Measurements from ENCODE around the gene IQSEC2. TPM values are rescaled to one million over a fixed set of nuclear protein-coding genes. Genes with fewer than 3 reads are reported as not detected.

The IQSEC2 gene
- total RNA-seq, 1 experiment from 2014 or later: 20.7 TPM

DNA sequence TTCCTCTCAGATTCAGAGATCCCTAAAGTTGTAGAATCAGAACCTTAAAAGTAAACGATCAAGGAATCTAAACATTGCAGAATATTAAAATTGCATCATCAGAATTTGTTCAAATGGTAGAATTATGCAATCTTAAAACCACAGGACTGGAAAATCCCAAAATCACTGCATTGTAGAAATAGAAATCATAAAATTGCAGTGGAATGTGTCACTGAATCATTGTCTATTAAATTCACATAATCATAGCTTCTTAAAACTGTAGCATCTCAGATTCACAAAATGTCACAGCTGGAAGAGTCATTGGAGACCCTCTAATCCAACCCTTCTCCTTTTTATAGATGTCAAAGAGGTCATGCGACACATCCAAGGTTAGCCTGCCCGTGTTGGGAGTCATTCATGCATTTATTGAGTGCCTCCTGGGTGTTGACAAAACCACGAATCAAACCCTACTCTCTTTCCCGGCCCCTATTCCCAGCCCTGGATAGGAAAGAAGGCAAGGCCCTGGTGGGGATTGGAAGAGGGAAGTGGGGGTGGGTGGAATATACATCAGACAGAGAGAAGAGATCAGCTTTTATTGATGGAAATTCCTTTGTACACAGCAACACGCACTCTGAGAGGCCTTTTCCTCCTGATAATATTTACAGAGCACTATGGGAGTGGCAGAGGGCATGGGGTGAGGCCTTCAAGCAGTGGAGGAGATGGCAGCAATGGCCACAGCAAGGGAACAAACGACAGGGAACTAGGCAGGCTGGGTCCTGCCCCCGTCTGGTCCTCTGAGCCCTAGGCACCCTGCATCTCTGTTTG lies 15.4 kb downstream of the IQSEC2 start:
- DNase-seq (ENCODE audit: low read depth, low spot score) (no peak), ATAC-seq (no peak)
- Histone ChIP-seq H3K4me2 (ENCODE audit: low read length) (no peak overlapping the region), H3K9me3 (ENCODE audit: control insufficient read depth in 1 of 2, insufficient read depth in 1 of 2, low read depth in 1 of 2, low read length in 2 of 2) (no peaks in the 10 kb centered on the region), H3K4me1 (ENCODE audit: control insufficient read depth in 1 of 2, insufficient read depth in 2 of 2, low read length in 2 of 2) (peaks cover 34 to 42% of the 10 kb centered on the region in 2 experiments), H3K9ac (ENCODE audit: low read length) (no peak overlapping the region), H3K27me3 (ENCODE audit: insufficient read depth, low read length) (no peaks in the 10 kb centered on the region), H3K4me3 (replicated peaks in 1 of 2; ENCODE audit: low read depth in 1 of 2, low read length in 2 of 2) (no peak overlapping the region), H3K27ac (ENCODE audit: low read depth, low read length) (no peak overlapping the region), H4K20me1 (ENCODE audit: insufficient read depth) (no peaks in the 10 kb centered on the region), H3K9me2 (ENCODE audit: insufficient read depth) (no peaks in the 10 kb centered on the region), H3K36me3 (ENCODE audit: control insufficient read depth in 1 of 2, insufficient read depth in 2 of 2, low read length in 2 of 2) (no peaks in the 10 kb centered on the region), H3K79me2 (ENCODE audit: insufficient read depth, low read length) (no peaks in the 10 kb centered on the region), H2AFZ (ENCODE audit: low read depth, low read length, poor library complexity, severe bottlenecking) (no peak overlapping the region)
- no peak for TF ChIP-seq CEBPB (IDR thresholded peaks at IDR 0.05; ENCODE audit: low read depth)
- TF ChIP-seq TCF7L2 (IDR thresholded peaks at IDR 0.05; ENCODE audit: borderline replicate concordance, extremely low read depth, insufficient read depth, insufficient read length): no peak
- TF ChIP-seq ZFX (IDR thresholded peaks at IDR 0.05): no peak
- no peak for TF ChIP-seq RAD21 (IDR thresholded peaks at IDR 0.05; ENCODE audit: low read depth)
- TF ChIP-seq, protein P1, sequence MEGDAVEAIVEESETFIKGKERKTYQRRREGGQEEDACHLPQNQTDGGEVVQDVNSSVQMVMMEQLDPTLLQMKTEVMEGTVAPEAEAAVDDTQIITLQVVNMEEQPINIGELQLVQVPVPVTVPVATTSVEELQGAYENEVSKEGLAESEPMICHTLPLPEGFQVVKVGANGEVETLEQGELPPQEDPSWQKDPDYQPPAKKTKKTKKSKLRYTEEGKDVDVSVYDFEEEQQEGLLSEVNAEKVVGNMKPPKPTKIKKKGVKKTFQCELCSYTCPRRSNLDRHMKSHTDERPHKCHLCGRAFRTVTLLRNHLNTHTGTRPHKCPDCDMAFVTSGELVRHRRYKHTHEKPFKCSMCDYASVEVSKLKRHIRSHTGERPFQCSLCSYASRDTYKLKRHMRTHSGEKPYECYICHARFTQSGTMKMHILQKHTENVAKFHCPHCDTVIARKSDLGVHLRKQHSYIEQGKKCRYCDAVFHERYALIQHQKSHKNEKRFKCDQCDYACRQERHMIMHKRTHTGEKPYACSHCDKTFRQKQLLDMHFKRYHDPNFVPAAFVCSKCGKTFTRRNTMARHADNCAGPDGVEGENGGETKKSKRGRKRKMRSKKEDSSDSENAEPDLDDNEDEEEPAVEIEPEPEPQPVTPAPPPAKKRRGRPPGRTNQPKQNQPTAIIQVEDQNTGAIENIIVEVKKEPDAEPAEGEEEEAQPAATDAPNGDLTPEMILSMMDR (IDR thresholded peaks at IDR 0.05 in 2 of 3, conservative IDR thresholded peaks at IDR 0.05 in 1 of 3; ENCODE audit: borderline replicate concordance in 1 of 3, insufficient read depth in 1 of 3, low read depth in 2 of 3, low read length in 2 of 3): no peak
- TF ChIP-seq EZH2phosphoT487 (IDR thresholded peaks at IDR 0.05; ENCODE audit: borderline replicate concordance): no peak
- no peak for TF ChIP-seq SRF (IDR thresholded peaks at IDR 0.05; ENCODE audit: low read depth)
- no peak for TF ChIP-seq JUND (IDR thresholded peaks at IDR 0.05)
- no peak for TF ChIP-seq SP1 (IDR thresholded peaks at IDR 0.05; ENCODE audit: low read depth)
- TF ChIP-seq EZH2 (IDR thresholded peaks at IDR 0.05): no peak
- TF ChIP-seq, protein P2, sequence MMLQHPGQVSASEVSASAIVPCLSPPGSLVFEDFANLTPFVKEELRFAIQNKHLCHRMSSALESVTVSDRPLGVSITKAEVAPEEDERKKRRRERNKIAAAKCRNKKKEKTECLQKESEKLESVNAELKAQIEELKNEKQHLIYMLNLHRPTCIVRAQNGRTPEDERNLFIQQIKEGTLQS (IDR thresholded peaks at IDR 0.05): no peak
- no peak for TF ChIP-seq POLR2AphosphoS5 (IDR thresholded peaks at IDR 0.05; ENCODE audit: low read depth, low read length)
- POLR2A ChIA-PET: no interaction called here
- BruUV-seq (replicated peaks): no TSS peak
- intact Hi-C loops (cut with micrococcal nuclease): no loop called here
- CTCF ChIA-PET: interaction anchor here (0.5 kb wide), 1 partner anchor 21 kb away, joined by 4 read pairs; no protein-coding TSS in a partner anchor
- RAD21 ChIA-PET (ENCODE audit: low non-redundant PET in 1 of 2, low total read pairs in 2 of 2, uncharacterized antibody in 2 of 2, unreplicated experiment in 2 of 2): no interaction called here

Measured in HCT116 (cell line).